GM21515 (cell line): ENCODE results near the gene ADAMTS14.

ENCODE experiments used
- ATAC-seq: cut with Tn5 transposase; IDR thresholded peaks from one replicate; pipeline ENCODE4 v1.9.1; 2021; ENCODE audit not compliant: unreplicated experiment

ADAMTS14 gene

DNA sequence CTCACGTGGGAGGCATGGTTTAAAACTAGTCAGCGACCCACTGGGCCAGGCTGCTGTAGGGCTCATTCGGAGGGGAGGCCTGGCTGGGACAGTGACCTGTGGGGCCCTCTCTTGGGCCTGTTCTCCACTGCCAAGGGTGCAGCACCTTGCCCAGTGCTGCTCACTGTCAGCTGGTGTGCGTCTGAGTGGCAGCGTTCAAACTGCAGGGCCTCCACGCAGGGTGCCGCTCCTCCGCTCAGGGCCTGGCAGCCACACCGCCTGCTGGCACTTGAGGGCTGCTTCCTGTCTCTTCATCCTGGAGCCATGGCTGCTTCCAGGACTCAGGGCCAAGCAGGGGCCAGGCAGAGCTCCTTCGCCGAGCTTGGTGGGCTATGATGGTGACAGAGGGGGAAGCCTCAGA is 18.3 kb downstream of the ADAMTS14 start:
- no peak for ATAC-seq

- ATAC-seq: no peak
Measured at GRCh38 chr10:70691611-70692010, 19.3 kb downstream of the ADAMTS14 start.

GRCh38 chr10:70692043-70692603 is 19.8 kb downstream of the ADAMTS14 start:
- ATAC-seq: no peak

DNA sequence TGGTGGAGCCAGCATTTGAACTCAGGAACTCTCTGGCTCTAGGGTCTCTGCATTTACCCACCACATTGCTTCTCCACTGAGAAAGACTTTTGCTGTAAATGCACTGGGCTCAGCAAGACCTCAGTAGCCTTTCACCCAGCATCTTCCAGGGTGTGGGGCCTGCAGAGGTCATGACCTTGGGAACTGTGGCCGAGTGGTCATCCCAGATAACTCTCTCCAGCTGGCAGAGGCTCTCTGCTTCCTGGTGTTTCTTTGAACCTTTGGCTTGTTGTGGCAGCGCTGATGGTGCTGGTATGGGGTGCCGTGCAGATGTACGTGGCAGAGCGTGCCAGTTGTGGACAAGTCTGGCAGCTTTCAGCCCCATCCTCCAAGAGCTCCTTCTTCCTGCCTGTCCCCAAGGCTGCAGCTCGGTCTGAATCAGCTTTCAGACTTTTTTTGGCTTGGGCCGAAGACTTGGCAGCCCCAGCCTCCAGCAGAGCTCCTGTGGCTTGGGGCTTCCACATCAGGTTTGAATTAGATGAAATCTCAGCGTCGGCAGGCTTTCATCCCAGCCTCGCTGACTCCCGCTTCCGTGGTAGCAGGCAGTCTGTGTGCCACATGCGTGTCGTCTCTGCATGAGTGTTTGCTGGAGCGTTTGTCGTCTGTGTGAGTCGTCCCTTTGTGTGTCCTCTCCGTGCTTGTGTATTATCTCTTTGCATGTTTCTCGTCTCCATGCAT is 21.5 kb downstream of the ADAMTS14 start:
- no peak for ATAC-seq

GRCh38 chr10:70694418-70695141 is 22.3 kb downstream of the ADAMTS14 start:
- ATAC-seq: no peak

- no peak for ATAC-seq
Measured at GRCh38 chr10:70695241-70696030, 23.1 kb downstream of the ADAMTS14 start.

GRCh38 chr10:70698211-70698610 is 25.9 kb downstream of the ADAMTS14 start:
- ATAC-seq: no peak

DNA sequence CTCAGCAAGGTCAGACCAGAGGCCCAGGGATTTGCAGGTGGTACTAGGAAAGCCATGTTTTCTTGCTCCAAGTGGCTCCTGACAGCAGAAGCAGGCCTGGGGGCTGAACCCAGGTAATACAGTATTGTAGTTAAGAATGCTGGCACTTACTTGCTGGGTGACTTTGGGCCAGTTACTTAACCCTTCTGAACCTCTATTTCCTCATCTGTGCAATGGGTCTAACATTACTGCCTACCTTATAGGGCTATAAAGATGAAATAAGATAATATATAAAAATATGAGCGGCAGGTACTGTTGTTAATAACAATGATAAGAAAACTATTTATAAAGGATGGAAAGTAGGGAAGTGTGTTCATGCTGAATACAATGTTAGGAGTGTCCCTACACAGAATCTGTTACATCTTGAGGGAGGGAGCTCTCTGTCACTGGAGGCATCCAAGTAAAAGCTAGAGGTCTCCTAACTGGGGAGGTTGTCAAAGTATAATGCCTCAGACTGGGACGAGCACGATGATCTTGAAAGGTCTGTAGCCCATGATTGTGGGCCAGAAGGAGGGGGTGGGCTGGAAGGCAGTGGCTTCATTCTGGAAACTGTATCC is 26.9 kb downstream of the ADAMTS14 start:
- no peak for ATAC-seq

GRCh38 chr10:70699659-70700174 is 27.4 kb downstream of the ADAMTS14 start:
- no peak for ATAC-seq

GRCh38 chr10:70702190-70702763 is 30.0 kb downstream of the ADAMTS14 start:
- ATAC-seq: no peak

DNA sequence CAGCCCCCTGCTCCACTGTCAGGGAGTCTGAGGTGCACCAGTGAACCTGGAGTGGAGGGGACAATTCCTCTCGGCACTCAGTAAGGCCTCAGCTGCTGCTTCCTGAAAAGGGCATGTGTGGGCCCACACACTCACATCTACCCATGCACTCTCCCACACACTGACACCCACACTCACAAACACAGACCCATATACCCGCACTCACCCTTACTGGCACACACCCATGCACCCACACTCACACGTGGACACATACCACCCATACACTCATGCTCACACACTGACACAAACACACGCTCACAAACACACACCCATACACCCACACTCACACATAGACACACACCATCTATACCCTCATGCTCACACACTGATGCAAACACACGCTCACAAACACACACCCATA is 31.9 kb downstream of the ADAMTS14 start:
- ATAC-seq: no peak

GRCh38 chr10:70705121-70705861 is 33.0 kb downstream of the ADAMTS14 start:
- no peak for ATAC-seq

DNA sequence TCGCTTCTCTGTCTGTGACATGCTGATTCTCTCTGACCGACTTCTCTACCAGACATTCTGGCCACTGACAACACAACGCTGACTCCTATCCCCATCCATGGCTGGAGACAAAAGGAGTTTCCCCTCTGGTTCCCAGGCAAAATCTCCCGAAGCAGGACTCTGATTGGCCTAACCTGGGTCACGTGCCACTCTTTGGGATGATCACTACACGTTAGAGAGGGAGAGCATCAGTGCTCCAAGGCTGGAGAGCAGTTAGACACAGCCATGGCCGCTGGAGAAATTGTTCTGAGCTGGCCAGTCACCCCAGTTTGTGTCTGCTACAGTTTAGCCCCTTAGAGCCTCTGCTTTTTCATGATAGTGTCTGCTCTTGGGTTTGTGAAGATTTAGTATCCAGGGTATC is 38.9 kb downstream of the ADAMTS14 start:
- no peak for ATAC-seq

GRCh38 chr10:70711911-70712310 is 39.6 kb downstream of the ADAMTS14 start:
- no peak for ATAC-seq

GRCh38 chr10:70714245-70714644 is 41.9 kb downstream of the ADAMTS14 start:
- ATAC-seq: no peak

GRCh38 chr10:70714951-70715350 is 42.6 kb downstream of the ADAMTS14 start:
- ATAC-seq: no peak

GRCh38 chr10:70715853-70716795 is 43.8 kb downstream of the ADAMTS14 start:
- no peak for ATAC-seq

DNA sequence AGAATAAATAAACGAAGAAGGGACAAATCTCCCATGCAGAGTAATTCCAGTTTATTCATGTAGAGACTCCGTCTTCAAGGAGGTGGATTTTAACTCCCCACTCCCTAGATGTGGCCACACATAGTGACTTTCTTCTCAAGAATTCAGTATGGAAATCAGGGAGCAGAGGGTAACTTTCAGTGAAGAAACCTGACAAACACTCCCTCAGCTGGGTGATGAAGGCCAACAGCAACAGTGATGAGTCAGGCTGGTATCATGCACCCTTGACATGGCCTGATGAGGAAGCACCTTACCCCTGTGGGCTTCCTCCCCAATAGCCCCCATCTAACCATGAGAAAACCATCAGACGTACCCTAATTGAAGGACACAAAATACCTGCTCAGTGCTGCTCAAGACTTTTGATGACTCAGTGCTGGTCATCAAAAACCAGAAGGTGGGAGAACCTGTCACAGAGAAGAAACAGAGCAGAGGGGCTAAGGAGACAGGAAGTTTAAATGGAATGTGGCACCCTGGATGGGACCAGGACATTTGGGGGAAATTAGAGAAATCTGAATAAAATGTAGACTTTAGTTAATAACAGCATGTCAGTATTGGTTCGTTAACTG is 50.6 kb downstream of the ADAMTS14 start:
- no peak for ATAC-seq
